Activated T-cell treated with anti-CD3 and anti-CD28 coated beads, Interleukin-2, amount 50 U/mL, for 4 hours (primary cell): ENCODE measurements around the gene C3orf70. TPM values are rescaled to one million over a fixed set of nuclear protein-coding genes. Genes with fewer than 3 reads are reported as not detected.

Experiments
- ATAC-seq, 2 donors: fragments of 200-7000 bp; cut with Tn5 transposase; one replicate each; pipeline ENCODE4 v1.10.0; 2021
- DNase-seq: peaks from one replicate; pipeline ENCODE4 v3.0.0-alpha.2; 2020
- H3K27me3 Mint-ChIP-seq: one replicate; pipeline ENCODE4 v1.8.0; 2021; ENCODE audit warnings: low read depth, mixed read lengths
- H3K36me3 Mint-ChIP-seq: one replicate; pipeline ENCODE4 v1.8.0; 2022; ENCODE audit warnings: mixed read lengths; ENCODE audit not compliant: insufficient read depth
- H3K4me1 Mint-ChIP-seq: one replicate; pipeline ENCODE4 v1.8.0; 2021; ENCODE audit warnings: low read depth, mixed read lengths
- H3K4me3 Mint-ChIP-seq: one replicate; pipeline ENCODE4 v1.8.0; 2021; ENCODE audit warnings: mild to moderate bottlenecking, moderate library complexity, mixed read lengths
- H3K9me3 Mint-ChIP-seq: one replicate; pipeline ENCODE4 v1.8.0; 2021; ENCODE audit warnings: mixed read lengths
- total RNA-seq, 3 donors: library from RNA; stranded (reverse); gene quantifications; one replicate each; pipeline ENCODE4 v1.2.1, GENCODE V29; 2021

C3orf70 gene
- total RNA-seq: under 1 TPM in 1 of 3 donors, not detected in 2; 0.05 TPM

- H3K36me3 Mint-ChIP-seq: no peaks in the 10 kb centered on the region
- ATAC-seq (peak; percentile 65 to 69), DNase-seq (no peak)
- H3K9me3 Mint-ChIP-seq: no peaks in the 10 kb centered on the region
- H3K27me3 Mint-ChIP-seq: peaks cover 28% of the 10 kb centered on the region
- H3K4me3 Mint-ChIP-seq: peak within 1 kb of the TSS; percentile 77
- H3K4me1 Mint-ChIP-seq: peaks cover 5% of the 10 kb centered on the region
Observed at GRCh38 chr3:185152410-185153170, at the start of gene C3orf70. TSS of gene C3orf70 (minus strand) at chr3:185153060. CDS start at chr3:185152823, 237 bp downstream.

GRCh38 chr3:185200639-185201038 is 47.8 kb upstream of the C3orf70 start:
- Mint-ChIP-seq H3K4me1 (no peaks in the 10 kb centered on the region), H3K27me3 (no peaks in the 10 kb centered on the region), H3K9me3 (no peaks in the 10 kb centered on the region), H3K36me3 (peaks cover 2% of the 10 kb centered on the region), H3K4me3 (no peak overlapping the region)
- ATAC-seq: no peak
- DNase-seq: no peak

GRCh38 chr3:185199671-185200070 is 46.8 kb upstream of the C3orf70 start:
- H3K4me3 Mint-ChIP-seq: no peak overlapping the region
- DNase-seq (no peak), ATAC-seq (no peak)
- peaks cover 2% of the 10 kb centered on the region for H3K36me3 Mint-ChIP-seq
- H3K27me3 Mint-ChIP-seq: no peaks in the 10 kb centered on the region
- H3K4me1 Mint-ChIP-seq: no peaks in the 10 kb centered on the region
- no peaks in the 10 kb centered on the region for H3K9me3 Mint-ChIP-seq

GRCh38 chr3:185199206-185199605 is 46.3 kb upstream of the C3orf70 start:
- no peak for DNase-seq
- Mint-ChIP-seq H3K27me3 (no peaks in the 10 kb centered on the region), H3K36me3 (peaks cover 2% of the 10 kb centered on the region), H3K9me3 (no peaks in the 10 kb centered on the region), H3K4me1 (no peaks in the 10 kb centered on the region), H3K4me3 (no peak overlapping the region)
- ATAC-seq: no peak

- ATAC-seq: no peak
Observed at GRCh38 chr3:185197068-185197467, 44.2 kb upstream of the C3orf70 start.

GRCh38 chr3:185195652-185196051 is 42.8 kb upstream of the C3orf70 start:
- H3K9me3 Mint-ChIP-seq: no peaks in the 10 kb centered on the region
- ATAC-seq: no peak

More at GRCh38 chr3:185197068-185197467, 44.2 kb upstream of the C3orf70 start:
- Mint-ChIP-seq H3K4me3 (no peak overlapping the region), H3K9me3 (no peaks in the 10 kb centered on the region), H3K36me3 (peaks cover 8% of the 10 kb centered on the region), H3K4me1 (no peaks in the 10 kb centered on the region), H3K27me3 (peaks cover 2% of the 10 kb centered on the region)
- no peak for DNase-seq

GRCh38 chr3:185188816-185189215 is 36.0 kb upstream of the C3orf70 start:
- ATAC-seq (no peak), DNase-seq (no peak)
- Mint-ChIP-seq H3K27me3 (peaks cover 8% of the 10 kb centered on the region), H3K4me3 (no peak overlapping the region), H3K4me1 (no peaks in the 10 kb centered on the region), H3K36me3 (peaks cover 6% of the 10 kb centered on the region), H3K9me3 (no peaks in the 10 kb centered on the region)

More at GRCh38 chr3:185195652-185196051, 42.8 kb upstream of the C3orf70 start:
- no peak for DNase-seq
- Mint-ChIP-seq H3K4me3 (no peak overlapping the region), H3K27me3 (peaks cover 2% of the 10 kb centered on the region), H3K4me1 (no peaks in the 10 kb centered on the region), H3K36me3 (peaks cover 6% of the 10 kb centered on the region)

- peaks cover under 1% of the 10 kb centered on the region for H3K36me3 Mint-ChIP-seq
- peaks cover 8% of the 10 kb centered on the region for H3K27me3 Mint-ChIP-seq
- H3K4me3 Mint-ChIP-seq: no peak overlapping the region
- H3K4me1 Mint-ChIP-seq: no peaks in the 10 kb centered on the region
- H3K9me3 Mint-ChIP-seq: no peaks in the 10 kb centered on the region
- ATAC-seq (no peak), DNase-seq (no peak)
Observed at GRCh38 chr3:185187391-185187790, 34.5 kb upstream of the C3orf70 start.

- Mint-ChIP-seq H3K27me3 (no peaks in the 10 kb centered on the region), H3K4me1 (no peaks in the 10 kb centered on the region), H3K4me3 (no peak overlapping the region), H3K36me3 (no peaks in the 10 kb centered on the region), H3K9me3 (no peaks in the 10 kb centered on the region)
- DNase-seq: no peak
- ATAC-seq: no peak
Observed at GRCh38 chr3:185176750-185177359, 24.0 kb upstream of the C3orf70 start.

DNA sequence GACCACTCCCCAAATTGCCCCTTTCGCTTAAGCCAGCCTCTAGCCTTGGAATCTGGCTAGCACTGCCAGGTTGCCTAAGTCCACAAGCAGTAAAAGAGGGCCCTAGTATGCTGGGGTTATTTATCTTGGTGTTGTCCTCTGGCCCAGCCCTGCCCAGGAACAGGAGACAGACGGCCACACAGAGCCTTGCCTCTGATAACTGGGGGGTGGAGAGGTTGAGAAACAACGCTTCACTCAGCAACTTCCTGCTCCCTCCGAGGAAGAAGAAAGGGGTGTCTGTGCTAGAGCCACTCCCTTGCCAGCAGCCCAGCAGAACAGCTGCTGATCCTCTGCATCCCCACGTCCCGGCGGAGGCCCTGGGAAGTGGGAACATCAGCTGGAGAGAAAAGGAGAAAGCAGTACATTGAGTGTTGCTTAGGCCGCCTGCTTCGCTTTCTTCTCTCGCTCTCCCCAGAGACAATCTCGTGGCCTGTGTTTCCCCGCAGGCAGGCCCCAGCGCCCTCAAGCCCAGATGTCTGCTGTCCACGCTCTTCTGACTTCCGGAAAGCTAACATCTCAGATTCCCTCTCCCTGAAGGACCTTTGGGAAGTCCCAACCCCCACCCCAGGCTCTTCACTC is 22.6 kb upstream of the C3orf70 start:
- no peaks in the 10 kb centered on the region for H3K4me1 Mint-ChIP-seq
- no peaks in the 10 kb centered on the region for H3K9me3 Mint-ChIP-seq
- H3K36me3 Mint-ChIP-seq: no peaks in the 10 kb centered on the region
- ATAC-seq (no peak), DNase-seq (no peak)
- no peaks in the 10 kb centered on the region for H3K27me3 Mint-ChIP-seq
- H3K4me3 Mint-ChIP-seq: no peak overlapping the region

- DNase-seq (no peak), ATAC-seq (no peak)
- Mint-ChIP-seq H3K27me3 (no peaks in the 10 kb centered on the region), H3K36me3 (no peaks in the 10 kb centered on the region), H3K9me3 (no peaks in the 10 kb centered on the region), H3K4me1 (no peaks in the 10 kb centered on the region), H3K4me3 (no peak overlapping the region)
Observed at GRCh38 chr3:185172086-185173049, 19.5 kb upstream of the C3orf70 start.

- Mint-ChIP-seq H3K4me3 (no peak overlapping the region), H3K36me3 (no peaks in the 10 kb centered on the region), H3K27me3 (peaks cover 7% of the 10 kb centered on the region), H3K9me3 (no peaks in the 10 kb centered on the region), H3K4me1 (no peaks in the 10 kb centered on the region)
- DNase-seq (no peak), ATAC-seq (no peak)
Observed at GRCh38 chr3:185164428-185165217, 11.8 kb upstream of the C3orf70 start.

GRCh38 chr3:185162634-185163033 is 9.8 kb upstream of the C3orf70 start:
- Mint-ChIP-seq H3K36me3 (no peaks in the 10 kb centered on the region), H3K4me1 (no peaks in the 10 kb centered on the region), H3K4me3 (no peak overlapping the region), H3K9me3 (no peaks in the 10 kb centered on the region), H3K27me3 (peaks cover 14% of the 10 kb centered on the region)
- no peak for ATAC-seq
- DNase-seq: no peak
